H1 (cell line): Measurements from ENCODE around the gene ITPRIPL2. TPM values are rescaled to one million over a fixed set of nuclear protein-coding genes. Genes with fewer than 3 reads are reported as not detected.

ENCODE experiments used
- BCL11A ChIP-seq, 2 experiments: IDR thresholded peaks; one replicate each; pipeline ENCODE4 v1.6.1; 2011; ENCODE audit warnings: low read depth in 2 of 2, low read length in 2 of 2, mild to moderate bottlenecking in 2 of 2
- BRCA1 ChIP-seq: IDR thresholded peaks from 2 replicates; pipeline ENCODE4 v1.6.1; 2012; ENCODE audit warnings: low read depth, low read length, improper control_type of control experiment
- CHD2 ChIP-seq: IDR thresholded peaks from 2 replicates; pipeline ENCODE4 v1.6.1; 2012; ENCODE audit warnings: low read length, improper control_type of control experiment
- CHD7 ChIP-seq: fragments of 300-600 bp; sonication (generic); IDR thresholded peaks from 2 replicates; pipeline ENCODE4 v1.7.1; 2012; ENCODE audit warnings: low read length, moderate library complexity, mild to moderate bottlenecking, inconsistent platforms; ENCODE audit not compliant: insufficient replicate concordance
- KDM1A ChIP-seq: fragments of 200-600, 300-600 bp; sonication (generic); IDR thresholded peaks from 2 replicates; pipeline ENCODE4 v1.7.1; 2016; ENCODE audit warnings: mild to moderate bottlenecking, low read length, borderline replicate concordance
- POLR2AphosphoS5 ChIP-seq: IDR thresholded peaks from 2 replicates; pipeline ENCODE4 v1.6.1; 2011; ENCODE audit warnings: low read depth, low read length
- RAD21 ChIP-seq, 2 experiments: IDR thresholded peaks in 1 of 2; conservative IDR thresholded peaks in 1 of 2; 2 replicates each; pipeline ENCODE4 v1.6.1; 2011; ENCODE audit warnings: low read depth in 2 of 2, low read length in 2 of 2, improper control_type of control experiment in 1 of 2, inconsistent platforms in 1 of 2, mild to moderate bottlenecking in 1 of 2, moderate library complexity in 1 of 2
- RBBP5 ChIP-seq: IDR thresholded peaks from 2 replicates; pipeline ENCODE4 v1.7.1; 2012; ENCODE audit warnings: low read depth, mild to moderate bottlenecking, inconsistent platforms, low read length, moderate library complexity, borderline replicate concordance
- RFX5 ChIP-seq: IDR thresholded peaks from 2 replicates; pipeline ENCODE4 v1.6.1; 2011; ENCODE audit warnings: low read depth, low read length, improper control_type of control experiment, borderline replicate concordance
- SIRT6 ChIP-seq: IDR thresholded peaks from one replicate; pipeline ENCODE4 v1.7.1; 2012; ENCODE audit warnings: low read length, inconsistent platforms
- TAF1 ChIP-seq: IDR thresholded peaks from 2 replicates; pipeline ENCODE4 v1.6.1; 2011; ENCODE audit warnings: mild to moderate bottlenecking, low read depth, low read length
- polyA plus RNA-seq, 7 experiments: library from polyadenylated mRNA; depleted of rRNA in 3 of 7; stranded (reverse) in 5 of 7; unstranded in 2 of 7; fragments of >200 nt in 5 of 7; fragments of 200-250 nt in 2 of 7; gene quantifications; 1 replicate in 5 of 7; 2 replicates in 1 of 7; 4 replicates in 1 of 7; pipeline versions ENCODE4 v1.2.1 to v1.2.3, GENCODE V29; 2011 to 2013; ENCODE audit warnings: missing spikeins in 2 of 7, mixed read lengths in 2 of 7
- total RNA-seq: library from RNA; stranded (reverse); fragmentation: NEBNext Ultra II Directional; extraction: Animal tissue kit (Norgen Biotek cat#: 25700); gene quantifications from 2 replicates; pipeline ENCODE4 v1.2.1, GENCODE V29; 2021

ITPRIPL2 gene
- total and polyA plus RNA-seq, 2 of the 8 experiments (the other 6 are each of a cell fraction or from before 2014, with no cell fraction given): 1.1 to 3.4 TPM

GRCh38 chr16:19167710-19168370, 54.1 kb downstream of the ITPRIPL2 start, which contains the start of gene SYT17 (continued):
- TF ChIP-seq CHD7 (no peak), SIRT6 (no peak), BCL11A (IDR thresholded peaks at IDR 0.05; ENCODE audit: low read depth in 2 of 2, low read length in 2 of 2) (no peak), RBBP5 (no peak; the same call in 1 of the 2 replicates), CHD2 (no peak), RFX5 (no peak), KDM1A (peak; percentile 60; the same call in 1 of the 2 replicates), TAF1 (peak; percentile 22; the same call in 1 of the 2 replicates), POLR2AphosphoS5 (no peak), RAD21 (IDR thresholded peaks at IDR 0.05 in 1 of 2, conservative IDR thresholded peaks at IDR 0.05 in 1 of 2; ENCODE audit: low read depth in 2 of 2, low read length in 2 of 2) (peak; percentile 75 to 88), BRCA1 (no peak)
